ENCODE results near the gene KPNA6.
A peak's percentile ranks its signal among the peaks of the same experiment; 100 is the strongest.

Gene KPNA6

DNA sequence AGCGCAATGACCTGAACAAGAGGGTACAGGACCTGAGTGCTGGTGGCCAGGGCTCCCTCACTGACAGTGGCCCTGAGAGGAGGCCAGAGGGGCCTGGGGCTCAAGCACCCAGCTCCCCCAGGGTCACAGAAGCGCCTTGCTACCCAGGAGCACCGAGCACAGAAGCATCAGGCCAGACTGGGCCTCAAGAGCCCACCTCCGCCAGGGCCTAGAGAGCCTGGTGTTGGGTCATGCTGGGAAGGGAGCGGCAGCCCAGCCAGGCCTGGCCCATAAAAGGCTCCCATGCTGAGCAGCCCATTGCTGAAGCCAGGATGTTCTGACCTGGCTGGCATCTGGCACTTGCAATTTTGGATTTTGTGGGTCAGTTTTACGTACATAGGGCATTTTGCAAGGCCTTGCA is 87.1 kb downstream of the KPNA6 start:
- DNase-seq = no peak

DNA sequence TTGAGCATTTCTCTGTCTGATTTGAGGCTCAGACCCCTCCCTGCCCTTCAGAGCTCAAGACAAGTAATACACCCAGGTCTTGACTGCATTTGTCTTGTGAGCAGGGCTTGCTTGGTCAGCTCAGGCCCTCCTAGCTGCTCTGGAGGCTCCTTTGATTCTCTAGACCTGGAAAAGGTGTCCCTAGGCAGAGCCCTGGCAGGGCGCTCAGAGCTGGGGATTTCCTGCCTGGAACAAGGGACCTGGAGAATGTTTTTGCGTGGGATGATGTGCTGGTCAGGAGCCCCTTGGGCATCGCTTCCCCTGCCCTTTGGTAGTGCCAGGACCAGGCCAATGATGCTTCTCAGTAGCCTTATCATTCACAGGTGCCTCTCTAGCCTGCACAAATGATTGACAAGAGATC is 87.7 kb downstream of the KPNA6 start:
- DNase-seq = no peak

DNA sequence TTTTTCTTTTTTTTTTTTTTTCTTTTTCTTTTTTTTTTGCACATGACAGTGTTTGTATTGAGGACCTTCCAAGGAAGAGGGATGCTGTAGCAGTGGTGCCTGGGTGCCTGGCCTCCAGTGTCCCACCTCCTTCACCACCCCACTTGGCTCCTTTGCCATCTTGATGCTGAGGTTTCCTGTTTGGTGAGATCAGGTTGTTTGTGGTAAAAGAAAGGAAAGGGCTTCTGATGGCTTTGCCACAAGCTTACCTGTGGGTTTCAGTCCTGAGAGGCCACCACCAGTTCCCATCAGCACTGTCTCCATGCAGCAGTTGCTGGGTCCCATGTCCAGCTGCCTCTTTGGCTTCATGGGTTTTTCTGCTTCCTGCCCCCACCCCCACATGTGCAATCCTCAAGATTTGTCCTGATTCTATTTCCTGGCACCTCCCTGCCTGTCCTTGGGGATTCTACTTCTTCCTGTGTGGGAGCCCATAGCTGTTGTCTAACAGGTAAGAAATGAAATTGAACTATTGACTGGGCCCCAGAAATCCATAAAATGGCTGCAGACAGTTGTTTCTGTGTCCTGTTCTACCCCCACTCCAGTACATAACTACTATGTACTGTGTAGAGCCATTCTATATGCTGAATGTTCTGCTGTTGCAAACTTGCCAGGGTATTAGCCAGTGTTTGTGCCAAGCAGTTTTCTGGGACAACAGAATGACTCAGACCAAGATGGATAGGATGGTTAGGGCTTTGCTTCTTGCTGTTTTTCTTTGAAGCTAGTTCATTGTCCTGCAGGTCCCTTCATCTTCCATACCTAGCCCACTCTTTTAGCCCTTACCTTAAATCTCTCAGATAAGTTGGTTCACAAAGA is 88.3 kb downstream of the KPNA6 start:
- DNase-seq = no peak

DNA sequence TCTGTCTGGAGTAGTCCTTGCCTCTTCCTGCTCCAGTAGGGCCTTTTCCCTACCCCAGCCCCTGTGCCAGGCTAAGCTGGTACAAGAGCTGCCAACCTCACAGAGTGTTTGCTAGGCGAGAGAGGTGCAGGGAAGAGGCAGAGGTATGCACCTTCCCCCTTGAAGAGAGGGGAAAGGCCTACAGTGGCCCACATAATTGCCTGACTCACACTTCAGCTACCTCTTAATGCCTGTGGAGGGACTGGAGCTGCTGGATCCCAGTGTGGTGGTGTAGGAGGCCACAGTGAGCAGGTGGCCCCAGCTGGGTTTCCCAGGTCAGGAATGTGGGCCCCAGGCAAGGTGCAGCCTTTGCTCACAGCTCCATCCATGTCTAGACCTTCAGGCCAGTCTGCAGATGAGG is 89.2 kb downstream of the KPNA6 start:
- DNase-seq = no peak

DNA sequence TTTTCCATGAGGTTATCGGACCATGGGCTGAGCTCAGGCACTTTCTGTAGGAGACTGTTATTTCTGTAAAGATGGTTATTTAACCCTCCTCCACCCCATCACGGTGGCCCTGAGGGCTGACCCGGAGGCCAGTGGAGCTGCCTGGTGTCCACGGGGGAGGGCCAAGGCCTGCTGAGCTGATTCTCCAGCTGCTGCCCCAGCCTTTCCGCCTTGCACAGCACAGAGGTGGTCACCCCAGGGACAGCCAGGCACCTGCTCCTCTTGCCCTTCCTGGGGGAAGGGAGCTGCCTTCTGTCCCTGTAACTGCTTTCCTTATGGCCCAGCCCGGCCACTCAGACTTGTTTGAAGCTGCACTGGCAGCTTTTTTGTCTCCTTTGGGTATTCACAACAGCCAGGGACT is 90.0 kb downstream of the KPNA6 start:
- no peak for DNase-seq

DNA sequence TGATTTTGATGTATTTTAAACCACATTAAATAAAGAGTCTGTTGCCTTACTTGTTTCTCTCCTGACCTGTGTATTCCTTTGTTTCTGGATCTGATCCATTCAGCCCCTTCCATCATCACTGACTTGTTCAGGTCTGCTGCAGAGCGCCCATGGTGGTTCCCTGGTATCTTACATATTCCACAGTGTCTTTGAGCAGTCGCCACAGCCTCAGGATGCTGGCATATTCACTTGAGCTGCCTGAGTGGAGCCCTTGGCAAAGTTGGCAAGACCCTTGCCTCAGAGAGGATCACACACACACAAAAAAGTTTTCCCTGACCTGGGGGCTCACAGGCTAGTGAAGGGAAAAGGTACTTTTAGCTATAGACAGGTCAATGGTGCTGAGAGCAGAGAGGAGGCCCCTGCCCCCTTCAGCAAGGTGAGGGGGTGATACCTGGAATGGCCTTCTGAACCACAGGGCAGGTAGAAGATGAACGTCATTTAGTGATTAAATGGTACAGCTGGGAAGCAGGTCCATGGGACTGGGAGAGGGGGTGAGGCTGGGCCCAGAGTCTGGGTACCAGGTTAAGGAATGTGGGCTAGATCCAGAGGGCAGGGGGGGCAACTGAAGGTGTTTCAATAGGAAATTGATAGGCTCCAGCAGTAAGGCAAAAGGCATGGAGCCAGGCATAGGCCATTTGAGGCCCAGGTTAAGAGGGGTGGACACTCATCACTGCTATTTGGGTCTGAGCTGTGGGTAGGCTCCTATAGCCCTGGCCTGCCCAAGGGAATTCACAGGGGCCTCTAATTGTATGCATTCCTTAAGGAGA is 90.6 kb downstream of the KPNA6 start:
- DNase-seq = no peak

DNA sequence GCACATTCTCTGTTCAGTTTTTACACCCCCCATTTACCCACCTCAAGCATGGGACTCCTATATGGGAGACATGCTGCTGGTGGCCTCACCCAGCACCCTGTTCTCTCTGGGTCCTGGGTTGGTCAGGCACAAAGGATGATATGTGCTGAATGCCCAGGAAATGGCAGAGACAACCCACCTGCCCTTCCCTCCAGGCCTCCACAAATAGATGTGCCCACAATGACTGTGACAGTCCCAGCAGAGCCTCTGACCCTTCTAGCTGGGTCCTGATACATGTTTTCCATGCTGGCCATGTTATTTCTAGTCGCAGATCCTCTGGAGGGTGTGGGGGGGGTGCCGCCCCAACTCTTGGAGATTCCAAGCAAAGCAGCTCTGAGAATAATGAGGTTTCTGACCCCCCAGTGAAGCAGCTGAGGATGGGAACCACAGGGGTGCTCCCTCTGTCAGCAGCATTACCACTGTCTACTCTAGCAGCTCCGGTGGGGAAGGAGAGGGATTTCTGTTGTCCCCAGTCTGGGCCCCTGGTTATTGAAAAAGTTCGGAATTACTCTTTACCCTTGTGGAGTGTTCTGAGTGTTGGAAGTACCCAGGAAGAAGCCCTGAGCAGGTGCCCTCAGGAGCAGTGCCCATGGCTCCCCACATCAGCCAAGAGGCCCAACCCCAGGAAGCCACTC is 91.3 kb downstream of the KPNA6 start:
- DNase-seq = no peak

DNA sequence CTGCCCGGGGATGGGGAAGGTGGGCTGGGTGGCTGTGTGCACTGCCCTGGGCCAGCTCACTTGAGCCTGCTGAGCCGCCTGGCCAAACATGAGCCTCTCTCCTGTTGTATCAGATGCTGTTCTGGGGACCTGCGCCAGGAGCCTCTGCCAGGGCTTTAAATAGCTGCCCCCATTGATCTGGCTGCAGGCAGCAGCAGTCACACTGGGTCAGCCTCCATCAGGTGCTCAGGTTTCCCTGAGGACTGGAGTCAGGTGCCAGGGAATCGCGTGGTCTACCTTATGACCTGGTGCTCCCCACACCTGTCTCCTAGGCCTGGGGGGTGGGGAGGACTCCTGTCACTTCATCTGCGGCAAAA is 91.8 kb downstream of the KPNA6 start:
- DNase-seq = no peak

DNA sequence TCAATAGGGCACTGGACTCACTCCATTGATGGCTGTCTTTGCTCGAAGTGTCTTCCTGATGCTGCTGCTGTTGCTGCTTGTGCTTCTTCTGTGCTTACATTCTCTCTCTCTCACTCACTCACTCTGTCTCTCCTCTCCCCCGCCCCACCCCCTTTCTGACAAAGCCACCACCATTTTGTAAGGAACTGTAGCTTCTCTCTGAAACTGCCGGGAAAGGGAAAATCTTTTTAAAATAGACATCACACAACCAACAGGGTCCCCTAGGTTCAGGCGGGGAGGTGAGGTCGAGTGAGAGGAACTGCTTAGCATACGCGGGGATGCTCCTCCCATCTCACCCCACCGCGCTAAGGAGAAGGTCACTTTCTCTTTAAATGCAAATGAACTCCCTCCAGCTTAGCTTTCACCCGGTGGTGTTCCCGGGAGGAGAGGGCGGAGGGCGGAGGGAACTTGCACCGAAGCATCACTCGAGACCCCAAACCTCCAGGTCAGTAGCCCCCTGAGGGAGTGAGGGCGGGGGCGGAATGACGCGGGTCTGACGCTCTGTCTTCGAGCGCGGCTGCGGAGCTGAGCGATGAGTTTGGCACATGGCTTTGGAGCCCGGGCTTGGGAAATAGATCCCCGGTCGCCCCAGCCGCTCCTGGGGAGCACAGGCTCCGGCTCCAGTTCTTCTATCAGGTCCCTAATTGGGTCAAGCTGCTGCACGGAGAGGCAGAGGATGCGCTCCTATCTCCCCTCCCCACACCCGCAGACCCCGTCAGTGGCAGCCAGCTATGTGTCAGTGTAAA is 92.6 kb downstream of the KPNA6 start, which contains the start of gene CCDC28B:
Gene CCDC28B, plus strand, starts transcription at position 370 of the 785 bp plus-strand sequence. CDS start 1,341 bp downstream, outside the sequence.
- peak; percentile 69 for DNase-seq

DNA sequence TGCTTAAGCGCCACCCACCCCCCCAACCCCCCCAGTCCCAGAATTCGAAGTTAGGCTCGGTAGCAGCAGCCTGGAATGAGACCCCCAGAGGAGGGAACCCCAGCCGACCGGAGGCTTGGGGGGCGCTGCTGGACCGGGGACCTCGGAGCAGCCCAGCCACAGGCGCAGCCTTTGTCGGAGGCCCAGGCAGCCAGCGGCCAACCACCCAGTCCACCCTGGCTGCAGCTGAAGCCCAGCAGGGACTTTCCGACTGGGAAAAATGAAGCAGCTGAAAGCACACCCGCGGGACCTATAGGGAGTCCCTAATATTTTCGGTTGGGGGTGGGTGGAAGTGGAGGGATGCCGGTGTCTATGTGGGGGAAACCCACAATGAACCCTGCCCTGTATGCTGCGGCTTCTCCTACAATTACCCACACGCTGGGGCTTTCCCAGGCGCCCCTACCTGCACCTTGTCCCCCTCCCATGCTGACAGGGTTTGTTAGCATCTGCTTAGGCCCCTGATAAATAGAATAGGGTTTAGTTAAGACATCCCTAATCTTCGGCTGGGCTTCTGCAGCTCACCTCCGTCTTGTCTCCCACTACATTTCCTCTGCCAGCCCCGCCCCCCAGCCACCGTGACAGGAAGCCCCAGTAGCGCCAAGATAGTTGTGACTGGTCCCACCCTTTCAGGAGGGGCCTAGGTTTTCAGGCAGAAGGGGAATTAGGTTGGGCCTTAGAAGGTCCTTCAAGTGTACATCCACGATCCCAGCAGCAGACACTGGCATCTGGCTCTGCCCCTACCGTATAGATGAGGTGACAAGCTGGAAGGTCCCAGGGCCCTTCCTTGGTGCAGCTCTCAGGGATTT is 93.4 kb downstream of the KPNA6 start:
- DNase-seq = peak; percentile 61

DNA sequence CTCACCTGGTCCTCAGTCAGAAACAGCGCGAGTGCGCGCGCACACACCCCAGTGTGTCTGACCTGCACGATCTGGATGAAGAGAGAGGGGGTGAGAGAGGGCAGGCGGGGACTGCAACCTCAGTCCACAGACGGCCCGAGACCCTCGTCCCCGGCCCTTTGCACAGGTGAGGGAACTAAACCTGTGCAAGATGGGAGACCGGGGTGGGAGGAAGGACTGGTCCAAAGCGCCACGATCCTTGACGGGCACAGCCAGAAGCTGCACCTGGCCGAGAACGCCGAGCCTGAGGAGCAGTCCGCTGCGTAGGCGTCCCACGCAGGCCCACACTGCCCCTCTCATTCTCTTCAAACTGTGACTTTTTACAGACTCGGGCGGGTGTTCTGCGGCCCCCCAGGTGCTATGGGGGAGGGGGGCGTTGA is 97.1 kb downstream of the KPNA6 start:
- no peak for DNase-seq

DNA sequence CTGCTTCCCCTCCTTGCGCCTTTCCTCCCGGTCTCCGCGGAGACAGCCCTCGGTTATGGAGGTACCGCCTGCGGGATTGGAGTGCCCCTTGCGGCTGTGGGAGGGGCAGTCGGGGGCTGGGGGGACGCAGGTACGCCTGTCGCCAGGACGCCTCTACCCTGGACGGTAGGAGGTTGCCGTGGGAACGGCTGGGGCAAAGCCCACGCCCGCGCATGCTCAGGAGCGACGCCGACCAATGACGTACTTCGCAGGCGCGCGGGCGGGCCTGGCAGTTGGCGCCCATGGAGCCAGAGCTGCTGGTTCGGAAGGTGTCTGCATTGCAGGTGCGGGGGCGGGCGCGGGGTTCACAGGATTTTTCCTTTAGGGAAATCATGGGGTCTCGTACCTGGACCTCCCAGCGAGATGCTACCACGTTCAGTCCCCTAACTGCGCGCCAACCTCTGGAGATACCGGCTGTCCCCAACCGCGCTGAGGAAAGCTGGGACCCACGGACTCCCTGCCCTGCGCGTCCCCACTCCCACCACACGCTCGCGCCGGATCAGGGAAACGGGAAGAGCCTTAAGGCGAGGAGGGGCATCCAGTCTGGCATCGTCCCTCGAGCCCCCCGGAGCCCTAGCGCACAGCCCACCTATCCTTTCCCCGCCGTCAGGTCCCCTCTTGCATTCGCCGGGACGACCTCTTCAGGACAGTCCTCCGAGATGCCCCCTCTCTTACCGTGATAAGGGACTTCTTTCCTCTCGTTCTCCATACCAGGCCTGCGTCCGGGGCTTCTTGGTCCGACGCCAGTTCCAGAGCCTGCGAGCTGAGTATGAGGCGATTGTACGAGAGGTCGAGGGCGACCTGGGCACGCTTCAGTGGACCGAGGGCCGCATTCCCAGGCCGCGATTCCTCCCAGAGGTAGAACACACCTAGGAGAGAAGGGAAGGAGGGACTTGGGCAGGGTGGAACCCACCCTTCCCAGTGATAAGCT is 97.8 kb downstream of the KPNA6 start, which contains the start of gene IQCC:
Gene IQCC, plus strand, starts transcription at position 271 of the 970 bp plus-strand sequence. Its CDS starts 11 bp downstream, at position 282.
- peak; percentile 66 for DNase-seq

DNA sequence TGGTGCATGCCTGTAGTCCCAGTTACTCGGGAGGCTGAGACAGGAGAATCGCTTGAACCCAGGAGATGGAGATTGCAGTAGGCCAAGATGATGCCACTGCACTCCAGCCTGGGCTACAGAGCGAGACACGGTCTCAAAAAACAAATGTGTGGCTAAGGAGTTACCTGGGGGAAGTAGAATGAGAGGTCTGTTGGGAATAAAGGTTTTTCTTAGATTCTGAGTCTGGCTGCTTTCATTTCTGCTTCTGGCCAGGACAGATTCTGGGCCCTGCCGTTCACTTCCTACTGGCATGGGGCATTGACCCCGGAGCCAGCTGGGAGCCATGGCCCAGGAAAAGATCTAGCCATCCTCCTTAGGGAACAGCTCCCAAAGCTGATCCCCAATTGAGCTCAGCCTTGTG is 100.6 kb downstream of the KPNA6 start:
- no peak for DNase-seq

DNA sequence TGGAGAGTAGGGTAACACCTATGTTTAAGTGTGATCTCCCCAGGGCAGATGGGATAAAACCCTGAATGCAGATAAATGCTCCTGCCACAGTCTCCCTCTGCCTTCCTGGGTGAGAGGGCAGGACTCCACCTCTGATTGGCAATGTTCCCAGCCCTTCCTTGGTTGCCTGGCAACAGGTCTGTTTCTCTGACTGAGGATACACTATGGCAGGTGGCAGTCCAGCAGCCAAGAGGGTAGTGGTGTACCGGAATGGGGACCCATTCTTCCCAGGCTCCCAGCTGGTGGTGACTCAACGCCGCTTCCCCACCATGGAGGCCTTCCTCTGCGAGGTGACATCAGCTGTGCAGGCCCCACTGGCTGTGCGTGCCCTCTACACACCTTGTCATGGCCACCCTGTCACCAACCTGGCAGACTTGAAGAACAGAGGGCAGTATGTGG is 101.1 kb downstream of the KPNA6 start, which contains the start of gene DCDC2B:
Gene DCDC2B, plus strand, starts transcription at position 199 of the 438 bp plus-strand sequence. Its CDS starts 5 bp downstream, at position 204.
- no peak for DNase-seq

DNA sequence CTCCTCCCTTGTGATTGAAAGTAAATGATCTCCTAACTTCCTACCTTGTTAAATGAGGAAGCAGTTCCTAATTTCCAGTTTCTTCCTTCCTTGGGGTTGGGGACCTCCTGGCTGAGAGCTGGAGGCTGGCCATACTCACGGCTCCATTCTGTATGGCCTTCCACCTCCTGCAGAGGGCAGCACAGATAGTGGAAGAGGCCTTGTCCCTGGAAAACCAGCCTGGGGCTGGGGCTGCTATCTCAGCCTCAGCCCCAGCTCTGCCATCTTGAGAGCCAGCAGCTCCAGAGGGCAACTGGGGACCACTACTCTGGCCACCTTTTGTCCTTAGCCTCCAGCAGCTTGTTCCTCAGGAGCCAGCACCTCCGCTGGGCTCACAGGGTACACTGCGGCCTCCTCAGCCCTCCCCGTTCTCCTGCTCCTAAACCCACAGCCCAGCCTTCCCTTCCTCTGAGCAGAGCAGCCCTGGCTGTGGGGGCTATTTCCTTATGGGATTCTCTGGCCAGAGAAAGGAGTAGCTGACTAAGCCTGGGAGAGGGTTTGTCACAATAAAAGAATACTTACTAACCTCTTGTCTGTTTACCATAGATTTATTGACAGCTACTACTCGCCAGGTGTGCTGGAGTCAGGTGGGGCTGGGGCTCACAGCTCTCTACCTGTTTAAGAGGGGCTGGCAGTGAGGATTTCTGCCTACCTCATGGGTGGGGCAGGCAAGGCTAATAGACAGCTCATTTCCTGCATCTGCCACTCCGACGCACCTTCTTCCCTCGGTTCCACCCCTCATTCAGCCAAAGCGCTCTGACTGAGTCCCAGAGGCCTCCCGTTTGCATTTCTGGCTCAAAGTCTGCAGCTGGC is 108.0 kb downstream of the KPNA6 start:
- peak; percentile 44 for DNase-seq

DNA sequence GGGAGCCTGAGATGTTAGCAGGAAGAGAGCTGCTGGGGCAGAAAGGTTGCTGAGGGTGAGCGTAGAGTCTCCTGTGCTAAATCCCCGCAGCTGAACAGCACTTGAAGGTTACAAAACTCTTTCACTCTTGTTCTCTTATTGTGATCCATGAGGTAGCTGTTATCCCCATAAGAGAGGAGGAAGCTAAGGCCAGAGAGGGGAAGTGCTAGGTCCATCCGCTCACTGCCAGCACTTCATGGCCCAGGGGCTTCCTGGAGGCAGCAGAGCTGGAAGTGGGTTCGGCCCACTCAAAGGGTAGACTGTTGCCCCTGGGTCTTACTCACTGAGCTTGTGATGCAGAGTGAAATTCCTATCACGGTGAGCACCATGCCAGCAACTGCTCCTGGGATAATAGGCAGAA is 108.7 kb downstream of the KPNA6 start:
- DNase-seq = no peak

DNA sequence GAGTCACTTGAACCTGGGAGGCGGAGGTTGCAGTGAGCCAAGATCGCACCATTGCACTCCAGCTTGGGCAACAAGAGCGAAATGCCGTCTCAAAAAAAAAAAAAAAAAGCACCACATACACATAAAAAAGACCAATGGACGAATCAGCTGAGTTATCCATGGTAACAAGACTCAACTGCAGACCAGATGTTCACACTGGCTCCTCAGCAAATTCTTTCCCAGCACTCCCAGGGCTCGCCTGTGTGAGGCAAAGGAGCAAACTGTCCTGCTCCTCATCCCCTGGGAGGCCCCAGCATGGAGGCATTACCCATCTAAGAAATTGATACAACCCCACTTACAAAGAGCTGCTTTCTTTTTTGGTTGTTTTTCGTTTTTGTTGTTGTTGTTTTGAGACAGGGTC is 111.2 kb downstream of the KPNA6 start:
- peak; percentile 31 for DNase-seq

DNA sequence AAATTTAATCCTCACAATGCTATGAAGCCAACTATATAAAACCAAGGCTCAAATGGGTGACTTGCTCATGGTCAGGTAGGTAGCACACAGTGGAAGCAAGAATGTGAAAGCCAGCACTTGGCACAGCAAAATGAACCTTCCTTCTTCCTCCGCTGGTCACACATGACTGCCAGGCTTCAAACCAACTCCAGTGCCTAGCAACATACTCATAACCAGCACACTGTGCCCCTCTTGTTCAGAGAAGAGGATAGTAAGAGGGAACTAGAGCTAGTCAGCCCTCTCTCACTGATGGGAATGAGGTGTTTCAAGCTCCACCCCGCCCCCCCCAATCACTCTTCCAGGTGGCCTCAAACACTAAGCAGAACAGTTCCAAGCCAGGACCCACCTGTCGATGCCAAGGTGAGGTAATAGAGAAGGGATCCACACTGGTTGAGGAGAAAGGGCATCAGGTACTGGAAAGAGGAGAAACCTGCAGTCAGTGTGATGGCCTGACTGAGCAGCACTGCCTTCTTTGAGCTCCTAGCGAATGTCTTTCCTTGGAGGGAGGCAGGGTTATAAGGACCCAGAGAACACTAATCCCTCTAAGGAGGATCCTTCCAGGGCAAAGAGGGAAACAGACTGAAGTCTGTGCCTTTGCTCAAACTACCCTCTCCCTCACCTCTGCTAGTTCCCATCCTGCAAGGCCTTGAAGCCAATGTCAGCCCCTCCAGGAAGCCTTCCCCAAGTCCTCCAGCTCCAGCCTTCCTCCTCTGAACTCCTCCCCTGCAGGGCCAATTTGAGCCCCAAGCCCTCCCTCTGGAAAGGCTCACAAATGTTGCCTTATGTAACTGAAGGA is 113.1 kb downstream of the KPNA6 start:
- DNase-seq = no peak

All from HCEC 1CT (cell line).